HEK293 (cell line): ENCODE measurements around the gene CENPB.

Experiments used
- FEZF1 ChIP-seq: fragments of 450-650 bp; formaldehyde crosslinking; IDR thresholded peaks from 2 replicates; pipeline ENCODE4 v1.5.1; 2016; ENCODE audit warnings: missing biosample characterization, missing genetic modification characterization
- GLI2 ChIP-seq: fragments of 450-650 bp; formaldehyde crosslinking; IDR thresholded peaks from 2 replicates; pipeline ENCODE4; 2017; ENCODE audit warnings: missing biosample characterization, missing genetic modification characterization, low read depth, borderline replicate concordance
- HOXA7 ChIP-seq: sonication (generic); formaldehyde crosslinking; IDR thresholded peaks from 2 replicates; pipeline ENCODE4 v1.8.1; 2022; ENCODE audit warnings: missing genetic modification reagents, borderline replicate concordance
- HOXC10 ChIP-seq: sonication (generic); formaldehyde crosslinking; IDR thresholded peaks from 2 replicates; pipeline ENCODE4 v1.8.1; 2023; ENCODE audit warnings: mild to moderate bottlenecking, missing genetic modification reagents
- MEIS1 ChIP-seq: sonication (generic); formaldehyde crosslinking; IDR thresholded peaks from 2 replicates; pipeline ENCODE4 v1.8.1; 2022; ENCODE audit warnings: missing genetic modification reagents, mild to moderate bottlenecking, borderline replicate concordance
- SCRT1 ChIP-seq: fragments of 450-650 bp; formaldehyde crosslinking; IDR thresholded peaks from 2 replicates; pipeline ENCODE4 v1.5.1; 2016; ENCODE audit warnings: missing biosample characterization, missing genetic modification characterization, borderline replicate concordance
- SP7 ChIP-seq: fragments of 450-650 bp; formaldehyde crosslinking; IDR thresholded peaks from 2 replicates; pipeline ENCODE4 v1.5.1; 2016; ENCODE audit warnings: missing biosample characterization, missing genetic modification characterization
- TCF7L2 ChIP-seq: IDR thresholded peaks from 2 replicates; pipeline ENCODE4 v1.6.1; 2011; ENCODE audit warnings: low read depth, mild to moderate bottlenecking, inconsistent platforms, low read length, moderate library complexity, borderline replicate concordance
- ZFP41 ChIP-seq: fragments of 450-650 bp; formaldehyde crosslinking; IDR thresholded peaks from 2 replicates; pipeline ENCODE4 v1.5.1; 2016; ENCODE audit warnings: missing biosample characterization, missing genetic modification characterization, borderline replicate concordance
- ZIC2 ChIP-seq: fragments of 450-650 bp; formaldehyde crosslinking; IDR thresholded peaks from 2 replicates; pipeline ENCODE4 v1.5.1; 2016; ENCODE audit warnings: missing biosample characterization, missing genetic modification characterization
- ZNF140 ChIP-seq: fragments of 450-650 bp; formaldehyde crosslinking; IDR thresholded peaks from 2 replicates; pipeline ENCODE4 v1.5.1; 2016; ENCODE audit warnings: missing biosample characterization, missing genetic modification characterization
- ZNF274 ChIP-seq, 2 experiments: fragments of 200-500 bp in 1 of 2; fragments of 450-650 bp in 1 of 2; sonication (Bioruptor generic) in 1 of 2; formaldehyde crosslinking in 1 of 2; IDR thresholded peaks; 2 replicates each; pipeline versions ENCODE4 v1.5.1 to v1.6.1; 2014 to 2016; ENCODE audit warnings: borderline replicate concordance in 1 of 2, inconsistent platforms in 1 of 2, low read length in 1 of 2, missing biosample characterization in 1 of 2, missing genetic modification characterization in 1 of 2
- ZNF302 ChIP-seq: fragments of 450-650 bp; formaldehyde crosslinking; IDR thresholded peaks from 2 replicates; pipeline ENCODE4 v1.5.1; 2016; ENCODE audit warnings: missing biosample characterization, missing genetic modification characterization, low read depth
- ZNF350 ChIP-seq: fragments of 450-650 bp; formaldehyde crosslinking; IDR thresholded peaks from 2 replicates; pipeline ENCODE4 v1.5.0; 2017; ENCODE audit warnings: missing biosample characterization, mild to moderate bottlenecking, missing genetic modification characterization
- ZNF404 ChIP-seq: fragments of 450-650 bp; formaldehyde crosslinking; IDR thresholded peaks from 2 replicates; pipeline ENCODE4 v1.5.1; 2017; ENCODE audit warnings: missing biosample characterization, missing genetic modification characterization
- ZNF501 ChIP-seq: fragments of 450-650 bp; formaldehyde crosslinking; IDR thresholded peaks from 2 replicates; pipeline ENCODE4 v1.5.1; 2016; ENCODE audit warnings: missing biosample characterization, missing genetic modification characterization
- ZNF549 ChIP-seq: fragments of 450-650 bp; IDR thresholded peaks from 2 replicates; pipeline ENCODE4 v1.5.1; 2018; ENCODE audit warnings: missing biosample characterization, missing genetic modification characterization, mild to moderate bottlenecking, inconsistent platforms, moderate library complexity
- ZNF596 ChIP-seq: fragments of 450-650 bp; IDR thresholded peaks from 2 replicates; pipeline ENCODE4 v1.5.0; 2018; ENCODE audit warnings: missing biosample characterization, mild to moderate bottlenecking, missing genetic modification characterization, moderate library complexity
- ZNF626 ChIP-seq: fragments of 450-650 bp; sonication (Bioruptor Pico); formaldehyde crosslinking; IDR thresholded peaks from 2 replicates; pipeline ENCODE4 v1.5.1; 2018; ENCODE audit warnings: missing biosample characterization, missing genetic modification characterization, inconsistent platforms
- ZNF677 ChIP-seq: fragments of 450-650 bp; IDR thresholded peaks from 2 replicates; pipeline ENCODE4 v1.5.0; 2018; ENCODE audit warnings: missing biosample characterization, mild to moderate bottlenecking, missing genetic modification characterization, moderate library complexity
- ZNF701 ChIP-seq: fragments of 450-650 bp; formaldehyde crosslinking; IDR thresholded peaks from 2 replicates; pipeline ENCODE4 v1.5.1; 2016; ENCODE audit warnings: missing biosample characterization, missing genetic modification characterization
- ZNF791 ChIP-seq: fragments of 450-650 bp; formaldehyde crosslinking; IDR thresholded peaks from 2 replicates; pipeline ENCODE4 v1.5.1; 2016; ENCODE audit warnings: missing biosample characterization, missing genetic modification characterization
- ZSCAN16 ChIP-seq: fragments of 450-650 bp; formaldehyde crosslinking; IDR thresholded peaks from 2 replicates; pipeline ENCODE4 v1.5.1; 2016; ENCODE audit warnings: missing biosample characterization, missing genetic modification characterization
- TF ChIP-seq, protein P1 (sequence below): fragments of 450-650 bp; formaldehyde crosslinking; IDR thresholded peaks from 2 replicates; pipeline ENCODE4 v1.5.1; 2016; ENCODE audit warnings: missing biosample characterization, missing genetic modification characterization
- TF ChIP-seq, protein P2 (sequence below): fragments of 450-650 bp; formaldehyde crosslinking; conservative IDR thresholded peaks from 2 replicates; pipeline ENCODE4 v1.5.1; 2016; ENCODE audit warnings: low read depth, missing biosample characterization, missing genetic modification characterization
- TF ChIP-seq, protein P3 (sequence below): fragments of 450-650 bp; formaldehyde crosslinking; IDR thresholded peaks from 2 replicates; pipeline ENCODE4 v1.5.0; 2017; ENCODE audit warnings: missing biosample characterization, missing genetic modification characterization, borderline replicate concordance
- TF ChIP-seq, protein P4 (sequence below): fragments of 450-650 bp; formaldehyde crosslinking; IDR thresholded peaks from 2 replicates; pipeline ENCODE4 v1.5.1; 2016; ENCODE audit warnings: missing biosample characterization, missing genetic modification characterization

CENPB gene

DNA sequence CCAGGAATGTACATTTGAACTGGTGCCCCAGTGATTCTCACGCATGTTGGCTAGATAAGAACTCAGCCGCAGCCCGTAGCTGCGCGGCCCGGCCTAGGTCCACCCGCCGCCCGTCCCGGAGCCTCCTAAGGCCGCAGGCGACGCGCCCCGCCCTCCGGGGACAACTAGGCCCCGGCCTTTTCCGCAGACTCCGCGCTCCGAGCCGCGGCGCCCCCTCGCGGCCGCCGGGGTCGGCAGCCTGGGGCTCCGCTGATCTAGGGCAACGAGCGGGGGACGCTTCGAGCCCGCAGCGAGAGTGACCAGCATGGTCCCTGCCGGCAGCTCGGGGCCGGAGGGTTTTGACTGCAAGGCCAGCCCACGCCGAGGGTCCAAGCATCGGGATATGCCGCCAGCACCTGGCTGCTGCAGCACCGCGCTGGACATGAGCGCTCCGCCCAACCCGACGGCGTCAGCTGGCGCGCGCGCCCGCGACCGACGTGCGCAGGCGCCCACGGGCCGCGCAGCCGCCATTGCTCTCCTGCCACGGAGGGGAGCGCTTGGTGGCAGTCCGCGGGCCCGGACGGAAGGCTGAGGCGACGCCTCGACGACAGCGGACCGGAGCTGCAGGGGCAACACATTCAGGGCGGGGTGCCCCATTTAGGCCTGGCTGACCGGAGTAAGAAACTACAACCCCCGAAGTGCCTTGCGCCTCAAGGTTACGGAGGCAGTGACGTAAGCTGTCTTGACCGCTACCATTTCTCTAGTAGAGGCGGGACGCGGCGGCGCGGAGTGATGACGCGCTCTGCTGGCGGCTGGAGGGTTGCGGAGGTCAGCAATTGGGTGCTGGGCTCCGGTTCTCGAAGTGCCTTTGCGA is 33.7 kb upstream of the CENPB start, which contains the start of gene AP5S1 (continued):
- TF ChIP-seq, protein P1, sequence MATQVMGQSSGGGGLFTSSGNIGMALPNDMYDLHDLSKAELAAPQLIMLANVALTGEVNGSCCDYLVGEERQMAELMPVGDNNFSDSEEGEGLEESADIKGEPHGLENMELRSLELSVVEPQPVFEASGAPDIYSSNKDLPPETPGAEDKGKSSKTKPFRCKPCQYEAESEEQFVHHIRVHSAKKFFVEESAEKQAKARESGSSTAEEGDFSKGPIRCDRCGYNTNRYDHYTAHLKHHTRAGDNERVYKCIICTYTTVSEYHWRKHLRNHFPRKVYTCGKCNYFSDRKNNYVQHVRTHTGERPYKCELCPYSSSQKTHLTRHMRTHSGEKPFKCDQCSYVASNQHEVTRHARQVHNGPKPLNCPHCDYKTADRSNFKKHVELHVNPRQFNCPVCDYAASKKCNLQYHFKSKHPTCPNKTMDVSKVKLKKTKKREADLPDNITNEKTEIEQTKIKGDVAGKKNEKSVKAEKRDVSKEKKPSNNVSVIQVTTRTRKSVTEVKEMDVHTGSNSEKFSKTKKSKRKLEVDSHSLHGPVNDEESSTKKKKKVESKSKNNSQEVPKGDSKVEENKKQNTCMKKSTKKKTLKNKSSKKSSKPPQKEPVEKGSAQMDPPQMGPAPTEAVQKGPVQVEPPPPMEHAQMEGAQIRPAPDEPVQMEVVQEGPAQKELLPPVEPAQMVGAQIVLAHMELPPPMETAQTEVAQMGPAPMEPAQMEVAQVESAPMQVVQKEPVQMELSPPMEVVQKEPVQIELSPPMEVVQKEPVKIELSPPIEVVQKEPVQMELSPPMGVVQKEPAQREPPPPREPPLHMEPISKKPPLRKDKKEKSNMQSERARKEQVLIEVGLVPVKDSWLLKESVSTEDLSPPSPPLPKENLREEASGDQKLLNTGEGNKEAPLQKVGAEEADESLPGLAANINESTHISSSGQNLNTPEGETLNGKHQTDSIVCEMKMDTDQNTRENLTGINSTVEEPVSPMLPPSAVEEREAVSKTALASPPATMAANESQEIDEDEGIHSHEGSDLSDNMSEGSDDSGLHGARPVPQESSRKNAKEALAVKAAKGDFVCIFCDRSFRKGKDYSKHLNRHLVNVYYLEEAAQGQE (tag by site-specific recombination): peak; percentile 27
- TF ChIP-seq ZNF302 (tag by site-specific recombination): no peak
- no peak for TF ChIP-seq GLI2
- TF ChIP-seq SCRT1 (tag by site-specific recombination): no peak
- no peak for TF ChIP-seq ZNF404 (tag by site-specific recombination)
- TF ChIP-seq ZFP41: no peak
- TF ChIP-seq TCF7L2: no peak
- TF ChIP-seq ZIC2 (tag by site-specific recombination): 0 out of 2 replicates have a peak, but pooled peaks have one; percentile 5
- TF ChIP-seq, protein P2, sequence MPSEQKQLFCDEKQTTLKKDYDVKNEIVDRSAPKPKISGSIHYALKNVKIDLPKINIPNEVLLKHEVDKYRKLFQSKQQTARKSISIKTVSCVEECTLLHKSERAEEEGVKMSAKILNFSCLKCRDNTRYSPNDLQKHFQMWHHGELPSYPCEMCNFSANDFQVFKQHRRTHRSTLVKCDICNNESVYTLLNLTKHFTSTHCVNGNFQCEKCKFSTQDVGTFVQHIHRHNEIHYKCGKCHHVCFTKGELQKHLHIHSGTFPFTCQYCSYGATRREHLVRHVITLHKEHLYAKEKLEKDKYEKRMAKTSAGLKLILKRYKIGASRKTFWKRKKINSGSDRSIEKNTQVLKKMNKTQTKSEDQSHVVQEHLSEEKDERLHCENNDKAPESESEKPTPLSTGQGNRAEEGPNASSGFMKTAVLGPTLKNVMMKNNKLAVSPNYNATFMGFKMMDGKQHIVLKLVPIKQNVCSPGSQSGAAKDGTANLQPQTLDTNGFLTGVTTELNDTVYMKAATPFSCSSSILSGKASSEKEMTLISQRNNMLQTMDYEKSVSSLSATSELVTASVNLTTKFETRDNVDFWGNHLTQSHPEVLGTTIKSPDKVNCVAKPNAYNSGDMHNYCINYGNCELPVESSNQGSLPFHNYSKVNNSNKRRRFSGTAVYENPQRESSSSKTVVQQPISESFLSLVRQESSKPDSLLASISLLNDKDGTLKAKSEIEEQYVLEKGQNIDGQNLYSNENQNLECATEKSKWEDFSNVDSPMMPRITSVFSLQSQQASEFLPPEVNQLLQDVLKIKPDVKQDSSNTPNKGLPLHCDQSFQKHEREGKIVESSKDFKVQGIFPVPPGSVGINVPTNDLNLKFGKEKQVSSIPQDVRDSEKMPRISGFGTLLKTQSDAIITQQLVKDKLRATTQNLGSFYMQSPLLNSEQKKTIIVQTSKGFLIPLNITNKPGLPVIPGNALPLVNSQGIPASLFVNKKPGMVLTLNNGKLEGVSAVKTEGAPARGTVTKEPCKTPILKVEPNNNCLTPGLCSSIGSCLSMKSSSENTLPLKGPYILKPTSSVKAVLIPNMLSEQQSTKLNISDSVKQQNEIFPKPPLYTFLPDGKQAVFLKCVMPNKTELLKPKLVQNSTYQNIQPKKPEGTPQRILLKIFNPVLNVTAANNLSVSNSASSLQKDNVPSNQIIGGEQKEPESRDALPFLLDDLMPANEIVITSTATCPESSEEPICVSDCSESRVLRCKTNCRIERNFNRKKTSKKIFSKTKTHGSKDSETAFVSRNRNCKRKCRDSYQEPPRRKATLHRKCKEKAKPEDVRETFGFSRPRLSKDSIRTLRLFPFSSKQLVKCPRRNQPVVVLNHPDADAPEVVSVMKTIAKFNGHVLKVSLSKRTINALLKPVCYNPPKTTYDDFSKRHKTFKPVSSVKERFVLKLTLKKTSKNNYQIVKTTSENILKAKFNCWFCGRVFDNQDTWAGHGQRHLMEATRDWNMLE: no peak
- TF ChIP-seq FEZF1 (tag by site-specific recombination): 0 out of 2 replicates have a peak, but pooled peaks have one; percentile 45
- TF ChIP-seq HOXC10 (CRISPR knock-in tag): no peak
- TF ChIP-seq ZNF626 (tag by site-specific recombination): no peak
- no peak for TF ChIP-seq HOXA7 (CRISPR knock-in tag)
- TF ChIP-seq SP7 (tag by site-specific recombination): peak; percentile 84
- TF ChIP-seq ZSCAN16 (tag by site-specific recombination): no peak
- TF ChIP-seq ZNF791: no peak
- 0 out of 2 replicates have a peak, but pooled peaks have one; percentile 44 for TF ChIP-seq ZNF501 (tag by site-specific recombination)
- no peak for TF ChIP-seq ZNF274 (IDR thresholded peaks at IDR 0.05; ENCODE audit: low read length)
- TF ChIP-seq ZNF274 (tag by site-specific recombination; IDR thresholded peaks at IDR 0.05; ENCODE audit: borderline replicate concordance): no peak
- no peak; the same call in 1 of the 2 replicates for TF ChIP-seq ZNF677 (tag by site-specific recombination)
- TF ChIP-seq ZNF701 (tag by site-specific recombination): no peak
- TF ChIP-seq, protein P3, sequence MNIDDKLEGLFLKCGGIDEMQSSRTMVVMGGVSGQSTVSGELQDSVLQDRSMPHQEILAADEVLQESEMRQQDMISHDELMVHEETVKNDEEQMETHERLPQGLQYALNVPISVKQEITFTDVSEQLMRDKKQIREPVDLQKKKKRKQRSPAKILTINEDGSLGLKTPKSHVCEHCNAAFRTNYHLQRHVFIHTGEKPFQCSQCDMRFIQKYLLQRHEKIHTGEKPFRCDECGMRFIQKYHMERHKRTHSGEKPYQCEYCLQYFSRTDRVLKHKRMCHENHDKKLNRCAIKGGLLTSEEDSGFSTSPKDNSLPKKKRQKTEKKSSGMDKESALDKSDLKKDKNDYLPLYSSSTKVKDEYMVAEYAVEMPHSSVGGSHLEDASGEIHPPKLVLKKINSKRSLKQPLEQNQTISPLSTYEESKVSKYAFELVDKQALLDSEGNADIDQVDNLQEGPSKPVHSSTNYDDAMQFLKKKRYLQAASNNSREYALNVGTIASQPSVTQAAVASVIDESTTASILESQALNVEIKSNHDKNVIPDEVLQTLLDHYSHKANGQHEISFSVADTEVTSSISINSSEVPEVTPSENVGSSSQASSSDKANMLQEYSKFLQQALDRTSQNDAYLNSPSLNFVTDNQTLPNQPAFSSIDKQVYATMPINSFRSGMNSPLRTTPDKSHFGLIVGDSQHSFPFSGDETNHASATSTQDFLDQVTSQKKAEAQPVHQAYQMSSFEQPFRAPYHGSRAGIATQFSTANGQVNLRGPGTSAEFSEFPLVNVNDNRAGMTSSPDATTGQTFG (tag by site-specific recombination): no peak
- no peak for TF ChIP-seq ZNF140 (tag by site-specific recombination)
- TF ChIP-seq ZNF549 (tag by site-specific recombination): no peak
- TF ChIP-seq, protein P4, sequence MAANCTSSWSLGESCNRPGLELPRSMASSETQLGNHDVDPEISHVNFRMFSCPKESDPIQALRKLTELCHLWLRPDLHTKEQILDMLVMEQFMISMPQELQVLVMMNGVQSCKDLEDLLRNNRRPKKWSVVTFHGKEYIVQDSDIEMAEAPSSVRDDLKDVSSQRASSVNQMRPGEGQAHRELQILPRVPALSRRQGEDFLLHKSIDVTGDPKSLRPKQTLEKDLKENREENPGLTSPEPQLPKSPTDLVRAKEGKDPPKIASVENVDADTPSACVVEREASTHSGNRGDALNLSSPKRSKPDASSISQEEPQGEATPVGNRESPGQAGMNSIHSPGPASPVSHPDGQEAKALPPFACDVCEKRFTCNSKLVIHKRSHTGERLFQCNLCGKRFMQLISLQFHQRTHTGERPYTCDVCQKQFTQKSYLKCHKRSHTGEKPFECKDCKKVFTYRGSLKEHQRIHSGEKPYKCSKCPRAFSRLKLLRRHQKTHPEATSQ: peak; percentile 92
- no peak for TF ChIP-seq ZNF350 (tag by site-specific recombination)
- TF ChIP-seq MEIS1 (CRISPR knock-in tag): no peak
- no peak for TF ChIP-seq ZNF596 (tag by site-specific recombination)
